ENCODE results near the gene ARHGEF1.

The ARHGEF1 gene

DNA sequence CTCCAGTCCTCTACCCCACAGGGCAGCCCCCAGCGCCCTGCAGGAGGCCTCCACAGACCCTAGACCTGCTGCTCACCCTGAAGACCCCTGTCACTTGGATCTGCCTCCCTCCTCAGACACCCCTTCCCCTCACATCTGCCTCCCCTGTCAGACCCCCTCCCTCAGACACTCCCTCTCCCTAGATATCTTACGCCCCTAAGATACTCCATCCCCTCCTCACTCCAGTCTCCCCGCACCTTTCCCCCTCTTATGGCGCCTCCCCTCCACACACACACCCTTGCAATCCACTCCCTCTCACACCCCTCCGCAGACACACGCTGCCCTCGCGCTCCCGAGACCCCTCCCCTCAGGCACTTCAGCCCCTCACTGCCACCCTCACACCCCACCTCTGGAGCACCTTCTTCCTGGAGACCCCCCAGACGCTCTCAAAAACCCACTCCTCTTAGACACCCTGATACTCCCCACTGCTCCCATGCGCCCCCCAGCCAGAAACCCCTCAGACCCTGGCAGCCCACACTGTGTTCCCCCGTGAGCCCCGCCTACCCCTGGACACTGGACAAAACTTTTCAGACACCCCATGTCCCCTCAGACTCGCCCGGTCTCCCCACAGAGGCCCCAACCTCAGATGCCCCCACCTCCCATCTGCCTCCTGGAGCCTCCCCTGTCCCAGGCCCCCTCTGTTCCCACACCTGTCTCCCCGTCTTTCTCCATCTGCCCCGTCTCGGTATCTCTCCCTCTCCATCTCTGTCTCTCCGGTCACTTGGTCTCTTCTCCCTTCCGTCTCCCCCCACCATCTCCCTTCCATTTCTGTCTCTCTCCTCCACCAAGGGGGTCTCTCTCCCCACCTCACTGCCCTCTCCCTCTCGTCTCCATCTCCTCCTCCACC is 30.8 kb downstream of the ARHGEF1 start (continued):
- TF ChIP-seq, protein P1, sequence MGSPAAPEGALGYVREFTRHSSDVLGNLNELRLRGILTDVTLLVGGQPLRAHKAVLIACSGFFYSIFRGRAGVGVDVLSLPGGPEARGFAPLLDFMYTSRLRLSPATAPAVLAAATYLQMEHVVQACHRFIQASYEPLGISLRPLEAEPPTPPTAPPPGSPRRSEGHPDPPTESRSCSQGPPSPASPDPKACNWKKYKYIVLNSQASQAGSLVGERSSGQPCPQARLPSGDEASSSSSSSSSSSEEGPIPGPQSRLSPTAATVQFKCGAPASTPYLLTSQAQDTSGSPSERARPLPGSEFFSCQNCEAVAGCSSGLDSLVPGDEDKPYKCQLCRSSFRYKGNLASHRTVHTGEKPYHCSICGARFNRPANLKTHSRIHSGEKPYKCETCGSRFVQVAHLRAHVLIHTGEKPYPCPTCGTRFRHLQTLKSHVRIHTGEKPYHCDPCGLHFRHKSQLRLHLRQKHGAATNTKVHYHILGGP (tag by site-specific recombination; IDR thresholded peaks at IDR 0.05), result no peak
- TF ChIP-seq, protein P2, sequence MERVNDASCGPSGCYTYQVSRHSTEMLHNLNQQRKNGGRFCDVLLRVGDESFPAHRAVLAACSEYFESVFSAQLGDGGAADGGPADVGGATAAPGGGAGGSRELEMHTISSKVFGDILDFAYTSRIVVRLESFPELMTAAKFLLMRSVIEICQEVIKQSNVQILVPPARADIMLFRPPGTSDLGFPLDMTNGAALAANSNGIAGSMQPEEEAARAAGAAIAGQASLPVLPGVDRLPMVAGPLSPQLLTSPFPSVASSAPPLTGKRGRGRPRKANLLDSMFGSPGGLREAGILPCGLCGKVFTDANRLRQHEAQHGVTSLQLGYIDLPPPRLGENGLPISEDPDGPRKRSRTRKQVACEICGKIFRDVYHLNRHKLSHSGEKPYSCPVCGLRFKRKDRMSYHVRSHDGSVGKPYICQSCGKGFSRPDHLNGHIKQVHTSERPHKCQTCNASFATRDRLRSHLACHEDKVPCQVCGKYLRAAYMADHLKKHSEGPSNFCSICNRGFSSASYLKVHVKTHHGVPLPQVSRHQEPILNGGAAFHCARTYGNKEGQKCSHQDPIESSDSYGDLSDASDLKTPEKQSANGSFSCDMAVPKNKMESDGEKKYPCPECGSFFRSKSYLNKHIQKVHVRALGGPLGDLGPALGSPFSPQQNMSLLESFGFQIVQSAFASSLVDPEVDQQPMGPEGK (tag by site-specific recombination; IDR thresholded peaks at IDR 0.05), result peak; percentile 46
- TF ChIP-seq MYNN (tag by site-specific recombination; IDR thresholded peaks at IDR 0.05; ENCODE audit: borderline replicate concordance) (no peak), ZNF394 (tag by site-specific recombination; IDR thresholded peaks at IDR 0.05; ENCODE audit: borderline replicate concordance) (no peak), BCL11A (tag by site-specific recombination; IDR thresholded peaks at IDR 0.05; ENCODE audit: low read depth) (no peak), GLIS1 (tag by site-specific recombination; IDR thresholded peaks at IDR 0.05) (peak; percentile 96), ZNF544 (tag by site-specific recombination; IDR thresholded peaks at IDR 0.05) (no peak), HOXA7 (CRISPR knock-in tag; IDR thresholded peaks at IDR 0.05; ENCODE audit: borderline replicate concordance) (no peak), ZFHX2 (tag by site-specific recombination; conservative IDR thresholded peaks at IDR 0.05) (peak; percentile 50), ZNF202 (tag by site-specific recombination; IDR thresholded peaks at IDR 0.05; ENCODE audit: borderline replicate concordance) (peak; percentile 81; the same call in 1 of the 2 replicates), ZNF561 (tag by site-specific recombination; IDR thresholded peaks at IDR 0.05; ENCODE audit: borderline replicate concordance) (no peak), ZNF169 (tag by site-specific recombination; IDR thresholded peaks at IDR 0.05) (0 out of 2 replicates have a peak, but pooled peaks have one; percentile 16), EGR2 (tag by site-specific recombination; IDR thresholded peaks at IDR 0.05; ENCODE audit: low read depth) (no peak), ZNF146 (tag by site-specific recombination; IDR thresholded peaks at IDR 0.05) (no peak), ZNF558 (tag by site-specific recombination; IDR thresholded peaks at IDR 0.05) (no peak), BCL11B (tag by site-specific recombination; IDR thresholded peaks at IDR 0.05; ENCODE audit: low read depth) (0 out of 2 replicates have a peak, but pooled peaks have one; percentile 19), KLF8 (tag by site-specific recombination; IDR thresholded peaks at IDR 0.05) (0 out of 2 replicates have a peak, but pooled peaks have one; percentile 31)
- TF ChIP-seq, protein P3, sequence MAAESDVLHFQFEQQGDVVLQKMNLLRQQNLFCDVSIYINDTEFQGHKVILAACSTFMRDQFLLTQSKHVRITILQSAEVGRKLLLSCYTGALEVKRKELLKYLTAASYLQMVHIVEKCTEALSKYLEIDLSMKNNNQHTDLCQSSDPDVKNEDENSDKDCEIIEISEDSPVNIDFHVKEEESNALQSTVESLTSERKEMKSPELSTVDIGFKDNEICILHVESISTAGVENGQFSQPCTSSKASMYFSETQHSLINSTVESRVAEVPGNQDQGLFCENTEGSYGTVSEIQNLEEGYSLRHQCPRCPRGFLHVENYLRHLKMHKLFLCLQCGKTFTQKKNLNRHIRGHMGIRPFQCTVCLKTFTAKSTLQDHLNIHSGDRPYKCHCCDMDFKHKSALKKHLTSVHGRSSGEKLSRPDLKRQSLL (tag by site-specific recombination; IDR thresholded peaks at IDR 0.05), result 0 out of 2 replicates have a peak, but pooled peaks have one; percentile 28
- TF ChIP-seq, protein P4, sequence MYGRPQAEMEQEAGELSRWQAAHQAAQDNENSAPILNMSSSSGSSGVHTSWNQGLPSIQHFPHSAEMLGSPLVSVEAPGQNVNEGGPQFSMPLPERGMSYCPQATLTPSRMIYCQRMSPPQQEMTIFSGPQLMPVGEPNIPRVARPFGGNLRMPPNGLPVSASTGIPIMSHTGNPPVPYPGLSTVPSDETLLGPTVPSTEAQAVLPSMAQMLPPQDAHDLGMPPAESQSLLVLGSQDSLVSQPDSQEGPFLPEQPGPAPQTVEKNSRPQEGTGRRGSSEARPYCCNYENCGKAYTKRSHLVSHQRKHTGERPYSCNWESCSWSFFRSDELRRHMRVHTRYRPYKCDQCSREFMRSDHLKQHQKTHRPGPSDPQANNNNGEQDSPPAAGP (tag by site-specific recombination; IDR thresholded peaks at IDR 0.05), result 0 out of 2 replicates have a peak, but pooled peaks have one; percentile 52
- TF ChIP-seq, protein P5, sequence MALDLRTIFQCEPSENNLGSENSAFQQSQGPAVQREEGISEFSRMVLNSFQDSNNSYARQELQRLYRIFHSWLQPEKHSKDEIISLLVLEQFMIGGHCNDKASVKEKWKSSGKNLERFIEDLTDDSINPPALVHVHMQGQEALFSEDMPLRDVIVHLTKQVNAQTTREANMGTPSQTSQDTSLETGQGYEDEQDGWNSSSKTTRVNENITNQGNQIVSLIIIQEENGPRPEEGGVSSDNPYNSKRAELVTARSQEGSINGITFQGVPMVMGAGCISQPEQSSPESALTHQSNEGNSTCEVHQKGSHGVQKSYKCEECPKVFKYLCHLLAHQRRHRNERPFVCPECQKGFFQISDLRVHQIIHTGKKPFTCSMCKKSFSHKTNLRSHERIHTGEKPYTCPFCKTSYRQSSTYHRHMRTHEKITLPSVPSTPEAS (tag by site-specific recombination; IDR thresholded peaks at IDR 0.05), result no peak
- TF ChIP-seq, protein P6, sequence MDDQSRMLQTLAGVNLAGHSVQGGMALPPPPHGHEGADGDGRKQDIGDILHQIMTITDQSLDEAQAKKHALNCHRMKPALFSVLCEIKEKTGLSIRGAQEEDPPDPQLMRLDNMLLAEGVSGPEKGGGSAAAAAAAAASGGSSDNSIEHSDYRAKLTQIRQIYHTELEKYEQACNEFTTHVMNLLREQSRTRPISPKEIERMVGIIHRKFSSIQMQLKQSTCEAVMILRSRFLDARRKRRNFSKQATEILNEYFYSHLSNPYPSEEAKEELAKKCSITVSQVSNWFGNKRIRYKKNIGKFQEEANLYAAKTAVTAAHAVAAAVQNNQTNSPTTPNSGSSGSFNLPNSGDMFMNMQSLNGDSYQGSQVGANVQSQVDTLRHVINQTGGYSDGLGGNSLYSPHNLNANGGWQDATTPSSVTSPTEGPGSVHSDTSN (CRISPR knock-in tag; IDR thresholded peaks at IDR 0.05), result no peak
